Endothelial cell of umbilical vein (primary cell): ENCODE data around the gene TAF12. TPM values are rescaled to one million over a fixed set of nuclear protein-coding genes. Genes with fewer than 3 reads are reported as not detected.
"Not testable (repeated sequence)": the region's sequence is repeated elsewhere in the genome, so short reads cannot be mapped to it uniquely, and the experiment has no call there.

Experiments
- BruUV-seq: library from RNA; stranded (reverse); fragments of 400-500 nt; replicated peaks from 2 replicates; lab custom pipeline; 2021; lab: Mats Ljungman, UMichigan
- CTCF ChIA-PET: fragments of 300-600, 350-600 bp; sonication (Branson Sonifier 250); formaldehyde crosslinking; loops from one replicate; lab custom pipeline; 2021; ENCODE audit warnings: antibody characterized with exemption, inconsistent platforms; lab: Charles Lee
- POLR2A ChIA-PET: fragments of 300-600, 350-600 bp; sonication (Branson Sonifier 250); formaldehyde crosslinking; loops from one replicate; lab custom pipeline; 2021; ENCODE audit warnings: antibody characterized with exemption, inconsistent platforms; lab: Charles Lee
- DNase-seq: peaks from one replicate; pipeline ENCODE4 v3.0.0-alpha.2; 2011; ENCODE audit warnings: low read depth, low spot score
- FAIRE-seq: peaks from 2 replicates; lab custom pipeline; 2011; peaks lifted over from hg19 to GRCh38; lab: Jason Lieb, UNC
- H2AFZ ChIP-seq: 2 replicates; pipeline ENCODE4 v1.6.0; 2012; ENCODE audit warnings: low read depth, low read length, control low read depth, inconsistent platforms
- H3K27ac ChIP-seq: 2 replicates; pipeline ENCODE4 v1.5.1; 2011; ENCODE audit warnings: low read depth, mild to moderate bottlenecking, control low read depth, low read length, moderate library complexity; ENCODE audit not compliant: insufficient read depth
- H3K27me3 ChIP-seq, 2 experiments: 2 replicates each; pipeline versions ENCODE4 v1.6.0 to v1.6.1; 2011; ENCODE audit warnings: low read length in 2 of 2, mixed read lengths in 1 of 2; ENCODE audit not compliant: control insufficient read depth in 2 of 2, insufficient read depth in 2 of 2
- H3K36me3 ChIP-seq, 2 experiments: 2 replicates in 1 of 2; 3 replicates in 1 of 2; pipeline ENCODE4 v1.5.1; 2011; ENCODE audit warnings: low read length in 2 of 2, mild to moderate bottlenecking in 1 of 2, moderate library complexity in 1 of 2; ENCODE audit not compliant: control insufficient read depth in 2 of 2, insufficient read depth in 2 of 2; ENCODE audit errors: extremely low read depth in 1 of 2
- H3K4me1 ChIP-seq: 3 replicates; pipeline ENCODE4 v1.5.1; 2011; ENCODE audit warnings: mild to moderate bottlenecking, low read length; ENCODE audit not compliant: control insufficient read depth, insufficient read depth; ENCODE audit errors: extremely low read depth
- H3K4me2 ChIP-seq: 2 replicates; pipeline ENCODE4 v1.6.1; 2011; ENCODE audit warnings: low read length, control low read depth, mixed read lengths; ENCODE audit not compliant: insufficient read depth
- H3K4me3 ChIP-seq, 3 experiments: fragments of 200-600 bp in 1 of 3; sonication (generic), shearing (Covaris generic) in 1 of 3; replicated peaks in 1 of 3; 2 replicates each; pipeline ENCODE4 v1.5.1; 2011 to 2016; ENCODE audit warnings: control low read depth in 3 of 3, low read length in 3 of 3, mild to moderate bottlenecking in 2 of 3, inconsistent platforms in 1 of 3, low read depth in 1 of 3, moderate library complexity in 1 of 3; ENCODE audit not compliant: insufficient read depth in 1 of 3
- H3K79me2 ChIP-seq: 2 replicates; pipeline ENCODE4 v1.6.0; 2012; ENCODE audit warnings: low read length, inconsistent platforms; ENCODE audit not compliant: control insufficient read depth, insufficient read depth
- H3K9ac ChIP-seq: replicated peaks from 2 replicates; pipeline ENCODE3; 2011; ENCODE audit warnings: low read length, control low read depth; ENCODE audit not compliant: insufficient read depth; ENCODE audit errors: extremely low read depth
- H3K9me1 ChIP-seq: replicated peaks from 3 replicates; pipeline ENCODE4 v1.6.0; 2011; ENCODE audit warnings: mild to moderate bottlenecking, low read length; ENCODE audit not compliant: control insufficient read depth, insufficient read depth; ENCODE audit errors: extremely low read depth
- H3K9me3 ChIP-seq: replicated peaks from 2 replicates; pipeline ENCODE4 v1.5.1; 2012; ENCODE audit warnings: low read length, inconsistent platforms; ENCODE audit not compliant: control insufficient read depth, insufficient read depth
- H4K20me1 ChIP-seq: replicated peaks from 2 replicates; pipeline ENCODE3; 2011; ENCODE audit warnings: mild to moderate bottlenecking, low read length; ENCODE audit not compliant: control insufficient read depth, insufficient read depth; ENCODE audit errors: extremely low read depth
- EZH2 ChIP-seq: IDR thresholded peaks from 2 replicates; pipeline ENCODE4 v1.6.1; 2012; ENCODE audit warnings: borderline replicate concordance, low read depth, mild to moderate bottlenecking, moderate library complexity, low read length, inconsistent platforms; ENCODE audit not compliant: severe bottlenecking
- FOS ChIP-seq: IDR thresholded peaks from 2 replicates; pipeline ENCODE4 v1.6.1; 2011; ENCODE audit warnings: mild to moderate bottlenecking, low read length, moderate library complexity, borderline replicate concordance; ENCODE audit not compliant: insufficient read depth
- GATA2 ChIP-seq: IDR thresholded peaks from 2 replicates; pipeline ENCODE4 v1.7.0; 2011; ENCODE audit warnings: low read depth, mild to moderate bottlenecking, moderate library complexity, mixed read lengths, low read length; ENCODE audit not compliant: insufficient read length, insufficient read depth
- MYC ChIP-seq: IDR thresholded peaks from one replicate; pipeline ENCODE4 v1.6.1; 2011; ENCODE audit warnings: mild to moderate bottlenecking, low read depth, low read length
- POLR2A ChIP-seq: IDR thresholded peaks from 2 replicates; pipeline ENCODE4 v1.6.1; 2012; ENCODE audit warnings: low read depth, mild to moderate bottlenecking, control low read depth, low read length
- POLR2AphosphoS5 ChIP-seq: IDR thresholded peaks from 2 replicates; pipeline ENCODE4 v1.6.1; 2012; ENCODE audit warnings: low read depth, mild to moderate bottlenecking, control low read depth, low read length, moderate library complexity; ENCODE audit not compliant: insufficient read depth
- dilution Hi-C: fragments of 300-500 bp; cut with MboI; formaldehyde crosslinking; loops from one replicate; pipeline ENCODE4 v1.15.0; 2019; ENCODE audit warnings: low sequenced_read_pairs; ENCODE audit not compliant: extremely low pct_ligation_motif_present
- intact Hi-C: fragments of 100-400 bp; cut with micrococcal nuclease; formaldehyde crosslinking; loops from one replicate; pipeline ENCODE4 v1.10.0; 2022
- polyA plus RNA-seq, 4 experiments: library from polyadenylated mRNA; depleted of rRNA in 3 of 4; stranded (reverse) in 3 of 4; unstranded in 1 of 4; fragments of >200 nt; gene quantifications; 2 replicates each; pipeline versions ENCODE4 v1.2.1 to v1.2.3, GENCODE V29; 2011 to 2012; ENCODE audit warnings: missing spikeins in 1 of 4
- total RNA-seq: library from RNA; stranded (reverse); gene quantifications from 2 replicates; pipeline ENCODE4 v1.2.3, GENCODE V29; 2021
- TF ChIP-seq, protein P1 (sequence below), 2 donors: IDR thresholded peaks; 1 replicate in 1 of 2; 2 replicates in 1 of 2; pipeline ENCODE4 v1.5.1; 2011; ENCODE audit warnings: low read length in 2 of 2, mild to moderate bottlenecking in 2 of 2, moderate library complexity in 2 of 2, control low read depth in 1 of 2, inconsistent platforms in 1 of 2, low read depth in 1 of 2; ENCODE audit not compliant: insufficient read depth in 1 of 2; ENCODE audit errors: extremely low read depth in 1 of 2
- TF ChIP-seq, protein P2 (sequence below): IDR thresholded peaks from 2 replicates; pipeline ENCODE4 v1.6.1; 2011; ENCODE audit not compliant: insufficient read depth, insufficient read length

TAF12 gene
- total and polyA plus RNA-seq, 2 donors (not counting 3 experiments of a cell fraction or from before 2014, with no cell fraction given): 17.7 to 18.2 TPM

DNA sequence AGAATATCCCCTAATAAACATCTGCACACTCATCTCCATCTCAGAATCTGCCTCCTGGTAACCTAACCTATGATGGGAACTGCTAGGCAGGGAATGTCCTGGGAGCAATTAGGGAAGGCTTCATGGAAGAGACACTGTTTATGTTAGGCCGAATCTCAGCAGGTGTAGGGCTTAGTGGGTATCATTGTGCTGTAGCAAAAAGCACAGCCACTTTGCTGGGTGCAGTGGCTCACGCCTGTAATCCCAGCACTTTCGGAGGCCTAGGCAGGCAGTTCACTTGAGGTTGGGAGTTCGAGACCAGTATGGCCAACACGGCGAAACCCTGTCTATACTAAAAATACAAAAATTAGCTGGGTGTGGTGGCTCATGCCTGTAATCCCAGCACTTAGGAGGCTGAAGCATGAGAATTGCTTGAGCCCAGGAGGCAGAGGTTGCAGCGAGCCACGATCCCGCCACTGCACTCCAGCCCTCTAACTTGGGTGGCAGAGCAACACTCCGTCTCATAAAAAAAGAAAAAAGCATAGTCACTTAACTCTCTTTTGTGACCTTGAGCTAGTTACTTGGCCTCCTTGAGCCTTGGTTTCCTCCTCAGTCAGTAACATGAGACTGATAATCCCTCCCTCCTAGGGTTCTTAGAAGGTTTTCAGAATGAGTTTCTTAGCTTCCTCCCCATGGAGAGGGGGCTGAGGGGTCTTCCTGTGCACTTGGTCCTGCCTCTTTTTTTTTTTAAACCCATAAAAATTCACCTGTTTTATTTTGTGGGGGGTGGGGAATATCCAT, 47.3 kb downstream of the TAF12 start:
- H3K79me2 ChIP-seq: no peaks in the 10 kb centered on the region
- no peaks in the 10 kb centered on the region for H3K9me1 ChIP-seq
- peaks cover 3% of the 10 kb centered on the region for H3K4me1 ChIP-seq
- ChIA-PET POLR2A (interaction anchor here (0.7 kb wide), 1 partner anchor 13 kb away, joined by 3 read pairs; no protein-coding TSS in a partner anchor), CTCF (interaction anchor here (1.0 to 1.6 kb wide), 2 partner anchors 236 to 282 kb away, joined by 3 to 5 read pairs; no protein-coding TSS in a partner anchor)
- dilution Hi-C loops (no loop called here), intact Hi-C loops (no loop called here)
- no peaks in the 10 kb centered on the region for H3K27me3 ChIP-seq
- no TSS peak for BruUV-seq
- H3K27ac ChIP-seq: no peak overlapping the region
- no peaks in the 10 kb centered on the region for H4K20me1 ChIP-seq
- H3K4me2 ChIP-seq: no peak overlapping the region
- no peak overlapping the region for H3K9ac ChIP-seq
- H3K36me3 ChIP-seq: no peaks in the 10 kb centered on the region
- DNase-seq (no peak), FAIRE-seq (peak; percentile 15)
- no peaks in the 10 kb centered on the region for H3K9me3 ChIP-seq
- no peak overlapping the region for H3K4me3 ChIP-seq
- no peak overlapping the region for H2AFZ ChIP-seq
- no peak for TF ChIP-seq POLR2AphosphoS5
- no peak for TF ChIP-seq FOS
- TF ChIP-seq GATA2: no peak
- TF ChIP-seq, protein P1, sequence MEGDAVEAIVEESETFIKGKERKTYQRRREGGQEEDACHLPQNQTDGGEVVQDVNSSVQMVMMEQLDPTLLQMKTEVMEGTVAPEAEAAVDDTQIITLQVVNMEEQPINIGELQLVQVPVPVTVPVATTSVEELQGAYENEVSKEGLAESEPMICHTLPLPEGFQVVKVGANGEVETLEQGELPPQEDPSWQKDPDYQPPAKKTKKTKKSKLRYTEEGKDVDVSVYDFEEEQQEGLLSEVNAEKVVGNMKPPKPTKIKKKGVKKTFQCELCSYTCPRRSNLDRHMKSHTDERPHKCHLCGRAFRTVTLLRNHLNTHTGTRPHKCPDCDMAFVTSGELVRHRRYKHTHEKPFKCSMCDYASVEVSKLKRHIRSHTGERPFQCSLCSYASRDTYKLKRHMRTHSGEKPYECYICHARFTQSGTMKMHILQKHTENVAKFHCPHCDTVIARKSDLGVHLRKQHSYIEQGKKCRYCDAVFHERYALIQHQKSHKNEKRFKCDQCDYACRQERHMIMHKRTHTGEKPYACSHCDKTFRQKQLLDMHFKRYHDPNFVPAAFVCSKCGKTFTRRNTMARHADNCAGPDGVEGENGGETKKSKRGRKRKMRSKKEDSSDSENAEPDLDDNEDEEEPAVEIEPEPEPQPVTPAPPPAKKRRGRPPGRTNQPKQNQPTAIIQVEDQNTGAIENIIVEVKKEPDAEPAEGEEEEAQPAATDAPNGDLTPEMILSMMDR (IDR thresholded peaks at IDR 0.05; ENCODE audit: extremely low read depth in 1 of 2, insufficient read depth in 1 of 2, low read depth in 1 of 2, low read length in 2 of 2): no peak
- no peak for TF ChIP-seq POLR2A
- TF ChIP-seq EZH2: no peak
- TF ChIP-seq, protein P2, sequence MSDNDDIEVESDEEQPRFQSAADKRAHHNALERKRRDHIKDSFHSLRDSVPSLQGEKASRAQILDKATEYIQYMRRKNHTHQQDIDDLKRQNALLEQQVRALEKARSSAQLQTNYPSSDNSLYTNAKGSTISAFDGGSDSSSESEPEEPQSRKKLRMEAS: no peak
- no peak for TF ChIP-seq MYC

DNA sequence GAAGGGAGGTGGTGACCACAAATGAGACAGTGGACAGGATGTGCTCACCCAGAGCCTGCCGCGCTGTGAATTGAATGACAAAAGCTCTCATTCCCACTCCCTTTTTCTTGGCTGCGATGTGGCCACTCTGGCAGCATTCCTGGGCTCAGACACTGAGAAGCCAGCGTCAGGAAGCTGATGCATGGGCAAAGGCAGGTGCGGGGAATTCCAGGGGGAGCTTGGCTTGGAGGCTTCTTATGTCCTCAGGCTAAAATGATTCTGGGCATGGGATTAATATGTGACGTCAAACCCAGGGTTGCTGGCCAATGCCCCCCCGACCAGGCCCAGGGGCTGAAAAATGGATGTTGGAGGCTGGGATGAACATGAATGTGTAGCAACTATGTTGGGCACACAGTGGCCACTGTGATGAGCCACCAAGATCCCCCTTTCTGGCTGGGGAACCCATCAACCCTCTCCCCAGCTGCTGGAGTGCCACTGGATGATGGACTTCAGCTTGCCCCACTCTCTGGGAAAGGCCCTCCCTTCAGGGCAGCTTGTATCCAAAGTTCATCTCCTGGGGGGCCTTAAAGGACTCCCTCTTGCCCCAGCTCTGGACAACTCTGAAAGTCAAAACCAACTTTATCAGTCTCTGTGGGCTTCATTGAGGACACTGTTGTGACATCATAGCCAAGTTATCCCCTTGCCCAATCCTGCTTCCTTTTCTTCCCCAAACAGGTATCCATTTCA, 48.0 kb downstream of the TAF12 start:
- DNase-seq, H3K4me2 ChIP-seq, H2AFZ ChIP-seq, BruUV-seq, H3K4me1 ChIP-seq, H3K9me1 ChIP-seq, H3K36me3 ChIP-seq, H3K79me2 ChIP-seq, H4K20me1 ChIP-seq, H3K27me3 ChIP-seq, dilution Hi-C loops, H3K9me3 ChIP-seq, intact Hi-C loops, H3K27ac ChIP-seq, H3K4me3 ChIP-seq, H3K9ac ChIP-seq: not testable (repeated sequence)
- POLR2A ChIA-PET: interaction anchor here (0.7 to 1.0 kb wide), 2 partner anchors 13 to 77 kb away, joined by 3 to 4 read pairs; no protein-coding TSS in a partner anchor
- FAIRE-seq: peak; percentile 55
- CTCF ChIA-PET: interaction anchor here (0.7 kb wide), 1 partner anchor 8 kb away, joined by 3 read pairs; no protein-coding TSS in a partner anchor
